ENCODE data around the gene ACSS2.

GRCh38 chr20:34859826-34860545 lies 16.4 kb upstream of the ACSS2 start:
- TF ChIP-seq CTCF (IDR thresholded peaks at IDR 0.05) (no peak), POLR2AphosphoS5 (IDR thresholded peaks at IDR 0.05) (no peak), EP300 (IDR thresholded peaks at IDR 0.05) (no peak), POLR2A (IDR thresholded peaks at IDR 0.05) (no peak)
